ENCODE results near the gene SLC30A7. TPM values are rescaled to one million over a fixed set of nuclear protein-coding genes. Genes with fewer than 3 reads are reported as not detected.
"Not testable (repeated sequence)": the region's sequence is repeated elsewhere in the genome, so short reads cannot be mapped to it uniquely, and the experiment has no call there.

Gene SLC30A7
- 10.8 and 28.4 TPM in 2 replicates for total RNA-seq (2014; rRNA removed; shearing (Covaris generic); ENCODE audit: low replicate concordance)

- in situ Hi-C loops (cut with HindIII; ENCODE audit: low pct_unique_long_range_greater_than_20kb, low sequenced_read_pairs): no loop called here
- DNase-seq (ENCODE audit: low read depth): peak; percentile 91
Measured at GRCh38 chr1:100895540-100896480, at the start of gene SLC30A7. Gene SLC30A7 (plus strand): TSS chr1:100896090. CDS start chr1:100896263, 173 bp downstream.

GRCh38 chr1:100847361-100848082 lies 48.4 kb upstream of the SLC30A7 start:
- DNase-seq (ENCODE audit: low read depth): no peak
- in situ Hi-C loops (cut with HindIII; ENCODE audit: low pct_unique_long_range_greater_than_20kb, low sequenced_read_pairs): no loop called here

- no peak for DNase-seq (ENCODE audit: low read depth)
- in situ Hi-C loops (cut with HindIII; ENCODE audit: low pct_unique_long_range_greater_than_20kb, low sequenced_read_pairs): no loop called here
Measured at GRCh38 chr1:100851726-100852125, 44.2 kb upstream of the SLC30A7 start.

- no peak for DNase-seq (ENCODE audit: low read depth)
- in situ Hi-C loops (cut with HindIII; ENCODE audit: low pct_unique_long_range_greater_than_20kb, low sequenced_read_pairs): no loop called here
Measured at GRCh38 chr1:100852976-100853375, 42.9 kb upstream of the SLC30A7 start.

GRCh38 chr1:100855116-100855515 lies 40.8 kb upstream of the SLC30A7 start:
- DNase-seq (ENCODE audit: low read depth); in situ Hi-C loops (cut with HindIII; ENCODE audit: low pct_unique_long_range_greater_than_20kb, low sequenced_read_pairs): not testable (repeated sequence)

GRCh38 chr1:100860397-100860991 lies 35.4 kb upstream of the SLC30A7 start:
- no peak for DNase-seq (ENCODE audit: low read depth)
- in situ Hi-C loops (cut with HindIII; ENCODE audit: low pct_unique_long_range_greater_than_20kb, low sequenced_read_pairs): no loop called here

GRCh38 chr1:100861379-100861778 lies 34.5 kb upstream of the SLC30A7 start:
- in situ Hi-C loops (cut with HindIII; ENCODE audit: low pct_unique_long_range_greater_than_20kb, low sequenced_read_pairs): no loop called here
- DNase-seq (ENCODE audit: low read depth): no peak

- no peak for DNase-seq (ENCODE audit: low read depth)
- in situ Hi-C loops (cut with HindIII; ENCODE audit: low pct_unique_long_range_greater_than_20kb, low sequenced_read_pairs): no loop called here
Measured at GRCh38 chr1:100862591-100862990, 33.3 kb upstream of the SLC30A7 start.

GRCh38 chr1:100866041-100866900 lies 29.6 kb upstream of the SLC30A7 start:
- in situ Hi-C loops (cut with HindIII; ENCODE audit: low pct_unique_long_range_greater_than_20kb, low sequenced_read_pairs): no loop called here
- peak; percentile 14 for DNase-seq (ENCODE audit: low read depth)

- in situ Hi-C loops (cut with HindIII; ENCODE audit: low pct_unique_long_range_greater_than_20kb, low sequenced_read_pairs): no loop called here
- no peak for DNase-seq (ENCODE audit: low read depth)
Measured at GRCh38 chr1:100866901-100867206, 29.0 kb upstream of the SLC30A7 start.

- peak; percentile 12 for DNase-seq (ENCODE audit: low read depth)
- in situ Hi-C loops (cut with HindIII; ENCODE audit: low pct_unique_long_range_greater_than_20kb, low sequenced_read_pairs): no loop called here
Measured at GRCh38 chr1:100868364-100868995, 27.4 kb upstream of the SLC30A7 start.

- in situ Hi-C loops (cut with HindIII; ENCODE audit: low pct_unique_long_range_greater_than_20kb, low sequenced_read_pairs): no loop called here
- no peak for DNase-seq (ENCODE audit: low read depth)
Measured at GRCh38 chr1:100869996-100870395, 25.9 kb upstream of the SLC30A7 start.

- in situ Hi-C loops (cut with HindIII; ENCODE audit: low pct_unique_long_range_greater_than_20kb, low sequenced_read_pairs): no loop called here
- DNase-seq (ENCODE audit: low read depth): no peak
Measured at GRCh38 chr1:100874433-100874832, 21.5 kb upstream of the SLC30A7 start.

GRCh38 chr1:100875228-100875627 lies 20.7 kb upstream of the SLC30A7 start:
- DNase-seq (ENCODE audit: low read depth): no peak
- in situ Hi-C loops (cut with HindIII; ENCODE audit: low pct_unique_long_range_greater_than_20kb, low sequenced_read_pairs): no loop called here

- in situ Hi-C loops (cut with HindIII; ENCODE audit: low pct_unique_long_range_greater_than_20kb, low sequenced_read_pairs): no loop called here
Measured at GRCh38 chr1:100876291-100876690, 19.6 kb upstream of the SLC30A7 start.

GRCh38 chr1:100879422-100879821 lies 16.5 kb upstream of the SLC30A7 start:
- in situ Hi-C loops (cut with HindIII; ENCODE audit: low pct_unique_long_range_greater_than_20kb, low sequenced_read_pairs): no loop called here

More at GRCh38 chr1:100876291-100876690, 19.6 kb upstream of the SLC30A7 start:
- no peak for DNase-seq (ENCODE audit: low read depth)

GRCh38 chr1:100881687-100882086 lies 14.2 kb upstream of the SLC30A7 start:
- DNase-seq (ENCODE audit: low read depth): no peak
- in situ Hi-C loops (cut with HindIII; ENCODE audit: low pct_unique_long_range_greater_than_20kb, low sequenced_read_pairs): no loop called here

More at GRCh38 chr1:100879422-100879821, 16.5 kb upstream of the SLC30A7 start:
- DNase-seq (ENCODE audit: low read depth): no peak

- DNase-seq (ENCODE audit: low read depth): no peak
- in situ Hi-C loops (cut with HindIII; ENCODE audit: low pct_unique_long_range_greater_than_20kb, low sequenced_read_pairs): no loop called here
Measured at GRCh38 chr1:100882698-100883097, 13.2 kb upstream of the SLC30A7 start.
